HG02852 (cell line): ENCODE results near the gene RGSL1.
"Not testable (repeated sequence)": the region's sequence is repeated elsewhere in the genome, so short reads cannot be mapped to it uniquely, and the experiment has no call there.

Experiments used
- ATAC-seq: cut with Tn5 transposase; IDR thresholded peaks from one replicate; pipeline ENCODE4 v1.9.1; 2021; ENCODE audit warnings: mild to moderate bottlenecking, moderate library complexity; ENCODE audit not compliant: unreplicated experiment

Gene RGSL1

DNA sequence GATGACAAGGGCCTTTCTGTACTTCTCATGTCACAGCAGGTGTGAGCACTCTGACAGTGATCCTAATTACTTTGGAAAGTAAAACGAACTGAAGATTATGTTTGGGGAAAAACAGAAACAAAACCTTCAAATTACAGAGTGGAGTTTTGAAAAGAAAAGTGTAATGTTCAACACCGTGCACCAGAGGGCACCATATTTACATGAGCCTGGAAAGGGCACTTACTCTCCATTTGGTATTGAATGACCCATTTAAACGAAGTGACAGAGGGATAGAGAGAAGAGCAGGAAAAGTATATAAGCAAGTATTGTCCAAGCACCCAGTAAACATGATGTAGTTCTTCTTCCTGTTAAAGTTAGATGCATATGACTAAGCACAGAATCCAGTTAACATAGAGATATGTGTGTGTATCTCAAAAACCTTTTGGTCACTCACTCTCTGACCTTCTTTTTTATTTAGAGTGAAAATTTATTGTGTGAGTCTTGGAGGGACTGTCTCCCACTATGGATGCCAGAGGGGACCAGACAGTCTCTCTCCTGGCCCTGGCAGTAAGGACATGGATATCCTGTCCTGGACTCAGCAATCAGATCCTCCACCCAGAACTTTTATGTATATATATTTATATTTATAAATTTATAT lies 3.8 kb upstream of the RGSL1 start:
- peak; percentile 48 for ATAC-seq

DNA sequence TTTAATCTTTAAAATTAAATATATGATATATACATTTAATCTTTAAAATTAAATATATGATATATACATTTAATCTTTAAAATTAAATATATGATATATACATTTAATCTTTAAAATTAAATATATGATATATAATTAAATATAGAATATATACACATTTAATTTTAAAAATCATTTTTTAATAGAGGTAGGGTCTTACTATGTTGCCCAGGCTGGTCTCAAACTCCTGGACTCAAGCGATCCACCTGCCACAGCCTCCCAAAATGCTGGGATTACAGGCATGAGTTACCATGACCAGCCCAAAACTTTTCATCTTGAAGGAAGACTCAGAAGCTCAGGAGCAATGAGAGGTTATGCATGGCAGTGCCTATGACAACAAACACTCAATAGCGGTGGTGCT lies 2.8 kb upstream of the RGSL1 start:
- ATAC-seq: not testable (repeated sequence)

DNA sequence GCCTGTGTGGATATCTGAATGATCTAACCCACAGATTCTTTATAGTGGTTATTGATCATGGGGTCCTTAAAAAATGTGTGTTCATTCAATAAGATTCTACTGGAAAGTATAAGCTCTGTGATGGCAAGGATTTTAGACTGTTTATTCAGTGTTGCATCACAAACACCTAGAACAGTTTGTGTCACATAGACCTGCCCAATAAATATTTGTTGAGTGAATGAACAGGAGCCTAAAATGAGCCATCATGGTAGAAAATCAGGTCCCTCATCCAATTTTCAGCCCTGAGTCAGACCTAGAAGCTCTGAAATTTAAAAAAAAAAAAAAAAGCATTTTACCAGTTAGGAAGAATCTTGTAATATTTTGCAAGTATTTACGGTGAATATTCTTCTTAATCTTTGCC lies 2.3 kb upstream of the RGSL1 start:
- ATAC-seq: no peak

DNA sequence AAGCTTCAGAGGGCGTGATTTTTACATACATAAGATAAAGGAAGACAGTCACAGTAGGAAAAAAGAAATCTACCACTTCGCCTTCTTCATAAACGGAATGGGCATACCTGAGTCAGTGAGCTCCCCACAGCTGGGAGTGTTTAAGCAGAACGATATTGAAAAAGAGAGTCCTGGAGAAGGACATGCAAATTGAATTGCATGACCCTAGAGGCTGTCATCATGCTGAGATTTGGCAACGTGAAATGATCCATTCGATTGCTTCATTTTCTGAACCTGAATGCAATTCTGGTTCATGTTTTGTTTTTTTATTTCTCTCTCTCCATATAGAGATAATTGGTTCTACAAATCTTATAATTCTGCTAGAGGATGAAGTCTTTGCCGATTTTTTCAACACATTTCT lies 3.7 kb downstream of the RGSL1 start:
- ATAC-seq: no peak

DNA sequence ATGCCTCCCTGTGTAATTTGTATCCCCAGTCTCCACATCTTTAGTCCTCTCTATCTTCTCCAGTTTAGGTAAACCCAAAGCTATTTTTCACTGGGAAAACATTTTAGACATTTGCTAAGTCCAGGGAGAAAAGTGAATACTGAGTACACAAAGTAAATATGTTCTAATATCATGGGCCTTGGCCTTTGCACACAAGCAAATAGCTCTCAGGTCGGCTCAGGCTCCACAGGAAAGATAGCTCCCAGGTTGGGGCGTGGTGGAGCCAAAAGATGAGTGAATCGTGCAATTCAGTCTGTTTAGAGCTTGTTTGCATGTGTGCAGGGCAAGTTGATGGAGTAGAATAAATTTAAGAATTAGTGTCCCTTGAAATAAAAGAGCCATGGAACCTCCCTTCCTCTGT lies 7.9 kb downstream of the RGSL1 start:
- ATAC-seq: no peak

DNA sequence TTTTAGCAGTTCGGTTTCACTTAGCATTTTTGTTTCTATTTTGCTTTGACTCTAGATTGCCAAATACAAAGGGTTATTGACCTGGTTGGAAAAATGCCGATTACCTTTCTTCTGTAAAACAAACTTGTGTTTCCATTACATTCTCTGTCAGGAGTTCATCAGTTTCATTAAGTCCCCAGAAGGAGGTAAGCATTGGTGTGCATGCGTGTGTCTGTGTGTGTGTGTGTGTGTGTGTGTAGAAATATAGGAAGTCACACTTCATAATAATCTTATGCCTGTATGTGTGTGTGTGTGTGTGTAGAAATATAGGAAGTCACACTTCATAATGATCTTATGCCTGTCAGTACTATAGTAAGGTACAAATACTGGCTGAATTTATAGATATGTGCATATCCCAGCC lies 10.0 kb downstream of the RGSL1 start:
- ATAC-seq: no peak

DNA sequence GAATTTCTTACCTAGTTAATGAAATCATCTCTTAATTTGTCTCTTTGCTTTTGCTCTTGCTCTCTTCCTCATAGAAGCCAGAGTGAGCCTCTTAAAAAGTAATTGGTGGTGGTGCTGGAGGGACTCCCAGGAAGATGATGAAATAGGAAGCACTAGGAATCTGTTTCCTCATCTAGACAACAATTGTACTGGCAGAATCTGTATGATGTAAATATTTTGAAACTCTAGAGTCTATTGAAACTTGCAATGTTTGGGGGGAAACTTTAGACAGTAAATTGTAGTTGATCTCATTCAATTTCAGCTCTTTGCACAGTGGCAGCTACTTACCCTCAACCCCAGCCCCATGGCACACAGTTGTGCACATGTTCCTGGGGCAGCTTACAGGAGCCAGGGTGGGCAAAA lies 10.6 kb downstream of the RGSL1 start:
- ATAC-seq: no peak

DNA sequence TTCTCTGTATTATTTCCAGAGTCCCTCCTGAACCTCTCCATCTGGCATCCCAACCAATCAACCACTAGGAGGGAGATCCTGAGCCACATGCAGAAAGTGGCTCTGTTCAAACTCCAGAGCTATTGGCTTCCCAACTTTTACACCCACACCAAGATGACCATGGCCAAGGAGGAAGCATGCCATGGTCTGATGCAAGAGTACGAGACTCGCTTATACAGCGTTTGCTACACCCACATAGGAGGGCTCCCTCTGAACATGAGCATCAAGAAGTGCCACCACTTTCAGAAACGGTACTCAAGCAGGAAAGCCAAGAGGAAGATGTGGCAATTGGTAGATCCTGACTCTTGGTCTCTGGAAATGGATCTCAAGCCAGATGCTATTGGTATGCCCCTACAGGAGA lies 23.6 kb downstream of the RGSL1 start:
- ATAC-seq: no peak

DNA sequence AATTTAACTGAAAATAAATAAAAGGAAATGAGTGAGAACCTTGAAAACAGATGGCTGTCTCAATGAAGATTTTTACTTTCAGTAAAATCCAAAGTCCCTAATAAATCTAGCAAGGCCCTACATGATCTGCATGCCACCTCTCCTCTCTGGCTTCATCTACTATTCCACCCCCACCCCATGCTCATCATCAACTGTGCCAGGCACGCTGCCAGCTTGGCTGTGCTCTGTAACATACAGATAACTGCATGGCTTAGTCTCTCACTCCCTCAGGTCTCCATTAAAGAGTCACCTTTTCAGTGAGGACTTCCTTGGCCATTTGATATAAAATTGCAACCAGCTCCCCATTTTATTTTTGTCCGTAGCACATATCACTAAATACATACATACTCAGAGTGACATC lies 26.7 kb downstream of the RGSL1 start:
- no peak for ATAC-seq

DNA sequence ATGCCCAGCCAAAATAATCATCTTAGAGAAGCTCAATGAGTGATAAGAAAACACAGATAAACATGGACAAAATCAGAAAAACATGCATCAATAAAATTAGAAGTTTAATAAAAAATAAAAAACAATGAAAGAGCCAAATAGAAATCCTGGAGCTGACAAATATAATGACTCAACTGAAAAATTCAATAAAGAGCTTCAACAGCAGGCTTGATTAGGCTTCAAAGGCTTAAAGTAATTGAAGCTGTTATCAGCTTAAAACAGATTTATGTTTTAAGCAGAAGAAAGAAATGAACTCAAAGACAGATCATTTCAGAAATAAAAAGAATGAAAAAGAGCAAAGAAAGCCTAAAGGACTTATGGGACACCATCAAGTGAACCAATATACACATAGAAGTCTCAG lies 28.3 kb downstream of the RGSL1 start:
- no peak for ATAC-seq

DNA sequence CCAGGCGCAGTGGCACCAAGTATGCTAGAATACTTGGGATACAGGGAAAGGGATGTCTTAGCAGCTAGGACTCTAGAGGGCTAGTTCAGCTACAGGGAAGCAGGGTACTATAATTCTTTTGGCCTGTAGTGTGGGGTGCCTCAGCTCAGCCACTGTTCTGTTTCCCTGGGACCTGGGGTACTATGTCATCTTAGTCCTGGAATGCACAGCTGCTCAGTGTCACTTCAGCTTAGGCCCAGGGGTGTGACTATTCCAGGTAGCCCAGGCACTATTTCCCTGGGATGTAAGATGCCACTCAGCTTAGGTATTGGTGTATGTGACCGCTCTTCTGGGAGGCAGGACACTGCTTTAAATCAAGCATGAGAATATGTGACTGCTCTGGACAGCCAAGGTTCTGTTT lies 34.1 kb downstream of the RGSL1 start:
- ATAC-seq: no peak

DNA sequence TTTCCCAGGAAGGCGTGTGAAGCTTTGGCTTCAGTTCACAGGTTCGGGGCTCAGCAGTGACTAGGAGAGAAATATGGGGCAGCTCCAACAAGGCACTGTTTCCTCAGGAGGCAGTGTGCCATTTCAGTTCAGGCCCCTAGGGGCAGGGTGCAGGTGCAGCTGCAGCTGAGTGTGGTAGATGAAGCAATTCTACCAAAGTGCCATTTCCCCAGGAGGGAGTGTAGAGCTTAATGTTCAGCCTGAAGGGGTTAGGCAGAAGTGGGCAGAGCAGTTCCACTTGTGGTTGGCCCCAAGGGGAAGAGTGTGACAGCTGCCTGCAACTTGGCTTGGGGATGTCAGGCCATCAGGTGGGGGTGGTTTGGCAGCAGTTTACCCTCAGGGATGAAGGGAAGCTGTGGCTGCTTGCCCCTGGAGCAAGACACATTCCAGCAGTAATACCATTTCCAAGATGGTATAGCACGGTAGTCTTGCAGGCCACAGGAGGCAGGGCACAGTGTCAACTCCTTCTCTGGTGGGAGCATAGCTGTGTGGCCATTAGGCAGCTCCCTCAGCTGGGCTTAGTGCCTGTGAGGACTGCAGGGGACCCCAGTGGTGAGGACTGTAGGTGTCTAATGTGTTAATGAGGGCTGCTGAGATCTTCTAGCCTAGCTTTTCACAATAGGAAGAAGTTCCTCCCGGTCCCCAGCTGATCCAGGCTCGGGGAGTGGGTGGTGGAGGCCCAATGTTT lies 34.7 kb downstream of the RGSL1 start:
- no peak for ATAC-seq

DNA sequence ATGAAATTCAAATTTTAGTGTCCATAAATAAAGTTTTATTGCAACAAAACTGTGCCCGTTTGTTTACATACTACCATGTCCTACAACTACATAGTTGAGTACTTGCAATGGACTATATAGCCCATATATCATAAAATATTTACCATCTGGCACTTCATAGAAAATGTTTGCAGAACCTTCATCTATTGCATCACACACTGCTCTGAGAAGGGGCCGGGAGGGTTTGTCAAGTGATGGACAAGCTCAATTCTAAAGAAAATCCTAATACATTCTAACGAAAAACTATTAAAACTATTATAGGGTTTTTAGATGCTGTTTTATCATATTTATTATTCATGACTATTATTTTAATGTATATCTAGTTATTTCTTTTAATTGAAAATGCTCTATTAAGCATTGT lies 35.9 kb downstream of the RGSL1 start:
- no peak for ATAC-seq

DNA sequence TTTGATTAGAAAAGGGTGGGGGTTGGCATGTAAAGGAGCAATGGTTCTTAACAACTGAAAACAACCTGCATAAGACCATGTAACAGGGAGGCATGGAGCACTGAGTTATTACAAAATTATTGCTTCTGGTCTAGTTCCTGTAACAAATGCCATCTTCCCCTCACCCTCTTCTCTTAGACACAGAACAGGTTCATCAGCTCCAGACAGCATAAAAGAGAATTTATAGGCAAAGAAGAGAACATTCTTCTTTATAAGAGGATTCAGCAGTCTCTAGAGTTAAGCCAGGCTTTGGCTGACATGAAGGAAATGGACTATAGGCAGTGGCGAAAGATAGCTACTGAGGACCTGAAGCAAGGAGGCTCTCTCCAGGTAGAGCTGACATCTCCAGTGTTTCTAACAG lies 38.9 kb downstream of the RGSL1 start:
- ATAC-seq: no peak

DNA sequence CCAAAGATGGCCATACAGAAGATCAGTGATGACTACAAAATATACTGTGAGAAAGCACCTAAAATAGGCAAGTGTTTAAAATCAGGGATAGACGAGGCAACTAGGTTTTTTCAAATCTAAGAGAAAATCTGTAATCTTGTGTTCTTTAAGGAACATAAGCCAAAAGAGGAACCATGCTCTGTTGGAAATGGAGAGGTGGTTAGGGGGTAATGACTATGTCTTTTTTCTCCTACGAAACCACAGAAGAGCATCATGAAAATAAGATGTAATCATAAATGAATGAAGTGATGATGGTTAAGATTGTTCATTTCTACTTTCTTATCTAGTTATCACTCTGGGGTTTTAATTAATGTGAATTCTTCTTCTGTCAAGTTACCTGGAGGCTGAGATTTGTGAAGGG lies 43.1 kb downstream of the RGSL1 start:
- ATAC-seq: no peak

DNA sequence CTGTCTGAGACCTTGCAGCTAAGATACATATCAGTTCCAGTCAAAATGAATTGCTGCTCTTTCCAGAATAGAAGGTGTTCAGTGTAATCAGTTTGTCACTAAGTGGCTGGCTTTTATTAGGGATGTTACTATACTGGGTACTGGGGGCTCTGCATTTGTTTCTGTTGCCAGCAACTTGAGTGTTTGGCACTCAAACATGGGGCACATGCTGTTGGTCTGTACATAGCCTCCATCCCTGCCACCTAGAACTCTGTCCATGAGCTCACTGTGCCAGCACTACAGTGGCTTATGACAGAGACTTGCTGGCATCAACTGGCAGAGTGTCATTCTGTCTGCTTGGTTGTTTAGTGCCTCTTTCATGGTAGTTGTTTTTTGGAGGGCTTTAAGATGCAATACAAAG lies 45.1 kb downstream of the RGSL1 start:
- ATAC-seq: no peak

DNA sequence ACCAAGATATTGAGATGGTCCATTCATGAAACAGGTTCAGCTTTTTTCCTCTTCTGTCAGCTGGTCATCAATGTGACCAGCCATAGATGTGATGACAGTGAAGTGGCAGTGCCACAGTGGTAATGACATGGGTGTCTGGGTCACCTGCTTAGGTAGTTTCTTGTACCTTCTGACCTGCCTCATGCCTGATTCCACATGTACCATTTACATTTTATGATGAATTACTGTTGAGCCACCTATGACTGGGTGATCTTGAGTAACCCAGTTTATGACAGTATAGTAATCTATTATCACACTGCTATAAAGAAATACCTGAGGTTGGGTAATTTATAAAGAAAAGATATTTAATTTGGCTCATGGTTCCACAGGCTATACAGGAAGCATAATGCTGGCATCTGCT lies 45.7 kb downstream of the RGSL1 start:
- ATAC-seq: no peak

DNA sequence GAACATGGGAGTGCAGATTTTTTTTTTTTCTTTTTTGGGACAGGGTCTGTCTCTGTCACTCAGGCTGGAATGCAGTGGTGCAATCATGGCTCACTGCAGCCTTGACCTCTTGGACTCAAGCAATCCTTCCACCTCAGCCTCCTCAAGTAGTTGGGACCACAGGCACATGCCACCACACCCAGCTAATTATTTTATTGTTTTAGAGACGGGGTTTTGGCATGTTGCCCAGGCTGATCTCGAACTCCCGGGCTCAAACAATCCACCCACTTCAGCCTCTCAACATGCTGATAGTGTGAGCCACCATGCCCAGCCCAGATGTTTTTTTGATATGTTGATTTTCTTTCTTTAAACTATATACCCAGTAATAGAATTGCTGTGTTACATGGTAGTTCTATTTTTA lies 57.7 kb downstream of the RGSL1 start:
- ATAC-seq: no peak

DNA sequence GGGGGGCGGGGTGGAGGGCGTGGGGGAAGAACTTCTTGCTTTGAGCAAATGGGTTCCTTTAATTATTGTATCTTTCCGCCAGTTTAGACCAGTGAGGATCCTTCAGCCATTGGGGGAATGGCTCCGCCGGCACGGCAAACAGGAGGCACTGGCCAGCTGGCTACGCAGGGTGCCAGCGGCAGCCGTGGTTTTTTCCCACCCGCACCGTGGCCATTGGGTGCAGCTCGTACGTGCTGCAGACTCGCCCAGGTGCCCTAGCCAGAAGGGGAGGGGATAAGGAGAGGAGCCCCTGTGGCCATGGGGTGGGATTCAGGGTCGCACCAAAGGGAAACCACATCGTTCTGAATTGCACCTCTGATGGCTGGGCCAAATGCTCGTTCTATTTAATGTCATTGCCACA lies 65.6 kb downstream of the RGSL1 start:
- no peak for ATAC-seq

DNA sequence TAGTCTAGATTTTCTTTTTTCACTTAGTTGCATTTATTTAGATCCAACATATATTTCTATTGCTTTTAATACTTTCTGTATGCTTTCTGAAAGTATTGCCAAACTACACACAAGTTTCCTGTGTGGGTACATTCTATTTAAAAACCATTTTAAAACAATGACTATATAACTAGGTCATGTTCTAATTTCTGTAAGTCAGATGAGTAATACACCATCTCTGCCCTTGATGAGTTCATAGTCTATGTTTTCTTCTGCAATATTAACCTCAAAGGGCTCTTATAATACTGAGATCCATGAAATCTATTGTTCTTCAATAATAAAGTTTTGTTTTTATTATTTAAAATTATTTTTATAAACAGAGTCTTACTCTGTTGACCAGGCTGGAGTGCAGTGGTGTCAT lies 70.8 kb downstream of the RGSL1 start:
- ATAC-seq: no peak

DNA sequence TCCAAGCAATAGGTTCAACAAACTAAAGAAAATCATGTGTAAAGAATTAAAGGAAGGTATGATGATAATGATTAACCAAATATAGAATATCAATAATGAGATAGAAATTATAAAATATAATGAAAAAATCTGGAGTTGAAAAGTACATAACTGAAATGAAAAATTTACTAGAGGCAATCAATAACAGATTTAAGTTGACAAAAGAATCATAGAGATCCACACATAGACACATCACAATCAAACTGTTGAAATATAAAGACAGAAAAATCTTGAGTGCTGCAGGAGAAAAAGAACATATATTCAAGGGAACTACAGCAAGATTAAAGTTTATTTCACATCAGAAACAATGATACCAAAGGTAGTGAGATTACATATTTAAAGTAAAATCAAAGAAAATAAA lies 75.4 kb downstream of the RGSL1 start:
- no peak for ATAC-seq

DNA sequence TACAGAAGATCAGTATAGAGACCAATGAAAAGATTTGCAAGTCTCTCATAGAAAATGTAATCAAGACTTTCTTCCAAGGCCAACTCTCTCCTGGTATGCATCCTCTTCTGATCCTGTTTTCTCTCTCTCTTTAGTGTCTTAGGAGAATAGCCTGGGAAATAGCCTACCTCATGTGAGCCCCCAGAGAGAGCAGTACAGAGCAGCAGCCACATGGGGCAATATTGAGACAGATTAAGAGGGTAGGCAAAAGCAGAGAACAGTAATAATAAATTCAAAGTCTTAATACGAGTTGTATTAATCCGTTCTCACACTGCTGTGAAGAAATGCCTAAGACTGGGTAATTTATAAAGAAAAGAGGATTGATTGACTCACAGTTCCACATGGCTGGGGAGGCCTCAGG lies 77.7 kb downstream of the RGSL1 start:
- no peak for ATAC-seq

DNA sequence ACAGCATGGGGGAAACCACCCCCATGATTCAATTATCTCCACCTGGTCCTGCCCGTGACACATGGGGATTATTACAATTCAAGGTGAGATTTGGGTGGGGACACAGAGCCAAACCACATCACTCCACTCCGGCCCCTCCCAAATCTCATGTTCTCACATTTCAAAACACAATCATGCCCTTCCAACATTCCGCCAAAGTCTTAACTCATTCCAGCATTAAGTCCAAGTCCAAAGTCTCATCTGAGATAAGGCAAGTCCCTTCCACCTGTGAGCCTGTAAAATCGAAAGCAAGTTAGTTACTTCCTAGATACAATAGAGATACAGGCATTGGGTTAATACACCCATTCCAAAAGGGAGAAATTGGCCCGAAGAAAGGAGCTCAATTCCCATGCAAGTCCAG lies 78.3 kb downstream of the RGSL1 start:
- not testable (repeated sequence) for ATAC-seq
